HAP-1 (cell line): ENCODE measurements around the gene PRR20G.

ENCODE experiments used
- DNase-seq, 2 experiments: peaks; one replicate each; pipeline ENCODE4 v3.0.0-alpha.2; 2016 to 2020; ENCODE audit warnings: low spot score in 2 of 2
- H3K27me3 ChIP-seq: fragments of 250-450 bp; sonication (Bioruptor Pico); 2 replicates; pipeline ENCODE4 v1.5.1; 2020; ENCODE audit warnings: low read depth, mild to moderate bottlenecking, moderate library complexity
- H3K36me3 ChIP-seq: fragments of 250-450 bp; sonication (Bioruptor Pico); replicated peaks from 2 replicates; pipeline ENCODE4 v1.5.1; 2020; ENCODE audit warnings: mild to moderate bottlenecking
- H3K4me1 ChIP-seq: fragments of 250-450 bp; sonication (Bioruptor Pico); 2 replicates; pipeline ENCODE4 v1.5.1; 2020; ENCODE audit warnings: mild to moderate bottlenecking
- H3K4me3 ChIP-seq: fragments of 250-450 bp; sonication (Bioruptor Pico); 2 replicates; pipeline ENCODE4 v1.5.1; 2020; ENCODE audit warnings: mild to moderate bottlenecking, moderate library complexity
- H3K9me3 ChIP-seq: fragments of 250-450 bp; sonication (Bioruptor Pico); 2 replicates; pipeline ENCODE4 v1.5.1; 2020; ENCODE audit warnings: mild to moderate bottlenecking, moderate library complexity
- in situ Hi-C: fragments of 300-500 bp; cut with MboI; formaldehyde crosslinking; loops from 3 replicates; pipeline ENCODE4 v1.14.3; 2020; ENCODE audit warnings: low sequenced_read_pairs, inconsistent platforms, mixed read lengths

The PRR20G gene

DNA sequence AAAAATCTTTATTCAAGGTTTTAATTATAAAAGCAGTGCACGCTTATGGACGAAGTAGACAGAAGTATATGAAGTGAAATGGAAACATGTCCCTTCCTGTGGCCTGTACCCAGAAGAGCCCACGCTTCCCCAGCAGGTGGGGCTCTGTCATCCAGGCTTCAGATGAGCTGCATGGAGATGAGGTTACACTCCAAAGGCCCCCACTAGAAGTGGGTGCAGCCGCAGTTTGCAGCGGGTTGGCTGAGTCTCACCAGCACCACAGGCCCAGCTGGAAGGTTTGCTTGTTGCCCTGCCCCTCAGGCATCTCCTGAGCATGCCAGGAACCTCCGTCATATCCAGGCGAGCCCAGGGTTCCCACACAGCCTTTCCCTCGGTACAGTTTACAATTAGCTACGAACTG lies 33.1 kb downstream of the PRR20G start:
- no peaks in the 10 kb centered on the region for H3K4me1 ChIP-seq
- 0 out of 2 replicates have a peak, but pooled peaks cover 2% of the 10 kb centered on the region for H3K9me3 ChIP-seq
- no peaks in the 10 kb centered on the region for H3K27me3 ChIP-seq
- H3K4me3 ChIP-seq = no peak overlapping the region
- no peaks in the 10 kb centered on the region for H3K36me3 ChIP-seq
- in situ Hi-C loops = no loop called here
- no peak for DNase-seq

- Histone ChIP-seq H3K4me1 (no peaks in the 10 kb centered on the region), H3K36me3 (no peaks in the 10 kb centered on the region), H3K4me3 (no peak overlapping the region), H3K27me3 (no peaks in the 10 kb centered on the region), H3K9me3 (peaks cover 2% of the 10 kb centered on the region; the same call in 1 of the 2 replicates)
- in situ Hi-C loops = no loop called here
- DNase-seq = no peak
Observed at GRCh38 chr3:127254033-127254644, 33.7 kb downstream of the PRR20G start.

DNA sequence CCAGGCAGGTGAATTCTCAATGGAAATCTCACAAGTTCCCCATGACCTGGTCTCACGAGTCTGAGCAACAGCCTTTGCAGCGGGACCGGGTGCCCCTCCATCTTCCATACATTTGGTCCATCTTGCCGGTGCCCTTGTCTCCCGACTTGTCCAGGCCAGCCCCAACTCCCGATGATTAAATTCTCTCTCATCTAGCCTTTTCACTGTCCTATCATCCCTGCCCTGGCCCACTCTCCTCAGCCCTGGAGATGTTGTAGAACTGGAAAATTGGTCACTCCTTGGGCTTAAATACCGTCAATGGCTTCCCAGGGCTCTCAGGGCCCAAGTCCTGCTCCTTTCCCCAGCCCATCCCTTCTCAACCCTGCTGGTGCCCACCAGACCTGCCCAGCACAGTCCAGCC lies 34.4 kb downstream of the PRR20G start:
- no peaks in the 10 kb centered on the region for H3K4me1 ChIP-seq
- DNase-seq = no peak
- in situ Hi-C loops = no loop called here
- no peak overlapping the region for H3K4me3 ChIP-seq
- H3K27me3 ChIP-seq = no peaks in the 10 kb centered on the region
- no peaks in the 10 kb centered on the region for H3K36me3 ChIP-seq
- peaks cover 2% of the 10 kb centered on the region; the same call in 1 of the 2 replicates for H3K9me3 ChIP-seq

DNA sequence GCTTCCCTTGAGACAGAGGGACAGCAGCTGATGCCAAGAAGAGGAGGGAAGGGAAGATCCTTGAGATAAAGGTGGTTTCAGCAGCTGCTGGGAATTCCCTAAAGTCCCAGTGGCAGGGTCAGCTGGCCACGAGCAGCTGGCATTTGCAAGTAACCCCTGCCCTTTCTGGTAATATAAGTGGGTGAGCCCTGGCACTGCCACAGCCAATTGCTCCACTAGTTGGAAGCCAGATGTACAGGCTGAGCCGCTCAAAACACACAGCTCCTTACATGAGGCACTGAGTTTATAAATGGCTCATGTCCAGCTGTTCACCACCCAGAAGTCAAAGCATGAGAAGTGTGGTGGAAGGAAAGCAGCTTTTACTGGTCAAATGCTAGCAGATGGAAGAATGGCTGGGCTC lies 35.4 kb downstream of the PRR20G start:
- no peaks in the 10 kb centered on the region for H3K27me3 ChIP-seq
- no peak overlapping the region for H3K4me3 ChIP-seq
- H3K4me1 ChIP-seq = no peaks in the 10 kb centered on the region
- H3K36me3 ChIP-seq = no peaks in the 10 kb centered on the region
- no peak for DNase-seq
- in situ Hi-C loops = no loop called here
- H3K9me3 ChIP-seq = peaks cover 2% of the 10 kb centered on the region

- no peaks in the 10 kb centered on the region for H3K36me3 ChIP-seq
- H3K9me3 ChIP-seq = peaks cover 2% of the 10 kb centered on the region
- H3K4me3 ChIP-seq = no peak overlapping the region
- H3K4me1 ChIP-seq = no peaks in the 10 kb centered on the region
- H3K27me3 ChIP-seq = no peaks in the 10 kb centered on the region
- in situ Hi-C loops = no loop called here
- DNase-seq = no peak
Observed at GRCh38 chr3:127250032-127250431, 37.8 kb downstream of the PRR20G start.

GRCh38 chr3:127247292-127247691 lies 40.6 kb downstream of the PRR20G start:
- Histone ChIP-seq H3K4me1 (no peaks in the 10 kb centered on the region), H3K36me3 (no peaks in the 10 kb centered on the region), H3K9me3 (peaks cover 2% of the 10 kb centered on the region), H3K27me3 (no peaks in the 10 kb centered on the region), H3K4me3 (no peak overlapping the region)
- in situ Hi-C loops = no loop called here
- no peak for DNase-seq

GRCh38 chr3:127238602-127239001 lies 49.2 kb downstream of the PRR20G start:
- DNase-seq = no peak
- in situ Hi-C loops = no loop called here
- Histone ChIP-seq H3K4me3 (no peak overlapping the region), H3K36me3 (no peaks in the 10 kb centered on the region), H3K27me3 (no peaks in the 10 kb centered on the region), H3K9me3 (no peaks in the 10 kb centered on the region), H3K4me1 (no peaks in the 10 kb centered on the region)

DNA sequence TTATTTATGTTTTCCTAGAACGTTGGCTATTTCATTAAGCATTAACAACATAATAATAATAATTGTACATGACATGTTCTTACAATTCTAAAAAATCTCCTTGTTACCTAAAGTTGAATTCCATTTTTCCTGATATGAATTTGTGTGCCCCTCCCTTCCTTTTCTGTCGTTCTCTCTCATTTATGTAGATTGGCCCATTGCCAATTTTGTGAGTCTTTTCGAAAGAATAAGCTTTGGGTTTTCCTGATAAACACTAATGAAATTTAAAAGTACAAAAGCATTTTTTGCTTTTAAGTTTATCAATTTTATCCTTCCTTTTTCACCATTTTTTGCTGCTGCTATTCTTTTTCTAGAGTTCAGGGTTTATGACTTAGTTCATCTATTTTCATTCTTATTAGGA lies 50.0 kb downstream of the PRR20G start:
- no peaks in the 10 kb centered on the region for H3K36me3 ChIP-seq
- in situ Hi-C loops = no loop called here
- no peaks in the 10 kb centered on the region for H3K9me3 ChIP-seq
- no peak overlapping the region for H3K4me3 ChIP-seq
- H3K27me3 ChIP-seq = no peaks in the 10 kb centered on the region
- no peaks in the 10 kb centered on the region for H3K4me1 ChIP-seq
- DNase-seq = no peak

- Histone ChIP-seq H3K36me3 (no peaks in the 10 kb centered on the region), H3K4me1 (no peaks in the 10 kb centered on the region), H3K4me3 (no peak overlapping the region), H3K27me3 (no peaks in the 10 kb centered on the region), H3K9me3 (no peaks in the 10 kb centered on the region)
- in situ Hi-C loops = no loop called here
- no peak for DNase-seq
Observed at GRCh38 chr3:127235706-127236105, 52.1 kb downstream of the PRR20G start.

DNA sequence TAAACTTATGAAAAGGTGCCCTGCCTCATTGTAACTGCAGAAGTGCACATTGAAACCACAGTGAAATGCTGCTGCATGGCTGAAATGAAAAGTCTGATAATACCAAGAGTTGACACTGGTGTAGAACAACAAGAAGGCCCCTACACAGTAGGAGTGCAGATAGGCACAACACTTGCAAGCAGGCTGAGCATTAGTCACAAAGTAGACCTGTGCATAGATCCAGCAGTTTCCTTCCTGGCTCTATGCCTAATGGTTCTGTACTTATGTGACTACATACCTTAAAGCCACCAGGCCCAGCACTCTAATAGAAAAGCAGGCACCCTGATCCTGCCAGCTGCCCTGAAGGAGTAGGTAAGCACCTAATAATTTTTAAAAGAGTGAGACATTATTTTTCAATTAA lies 53.1 kb downstream of the PRR20G start:
- Histone ChIP-seq H3K4me1 (no peaks in the 10 kb centered on the region), H3K27me3 (no peaks in the 10 kb centered on the region), H3K9me3 (no peaks in the 10 kb centered on the region), H3K36me3 (no peaks in the 10 kb centered on the region), H3K4me3 (no peak overlapping the region)
- in situ Hi-C loops = no loop called here
- DNase-seq = no peak
